GM18519 (cell line): Measurements from ENCODE around the gene OBSCN.
"Not testable (repeated sequence)": the region's sequence is repeated elsewhere in the genome, so short reads cannot be mapped to it uniquely, and the experiment has no call there.

ENCODE experiments used
- ATAC-seq: cut with Tn5 transposase; IDR thresholded peaks from one replicate; pipeline ENCODE4 v1.9.1; 2021; ENCODE audit warnings: mild to moderate bottlenecking, moderate library complexity; ENCODE audit not compliant: unreplicated experiment, low FRiP score

The OBSCN gene

DNA sequence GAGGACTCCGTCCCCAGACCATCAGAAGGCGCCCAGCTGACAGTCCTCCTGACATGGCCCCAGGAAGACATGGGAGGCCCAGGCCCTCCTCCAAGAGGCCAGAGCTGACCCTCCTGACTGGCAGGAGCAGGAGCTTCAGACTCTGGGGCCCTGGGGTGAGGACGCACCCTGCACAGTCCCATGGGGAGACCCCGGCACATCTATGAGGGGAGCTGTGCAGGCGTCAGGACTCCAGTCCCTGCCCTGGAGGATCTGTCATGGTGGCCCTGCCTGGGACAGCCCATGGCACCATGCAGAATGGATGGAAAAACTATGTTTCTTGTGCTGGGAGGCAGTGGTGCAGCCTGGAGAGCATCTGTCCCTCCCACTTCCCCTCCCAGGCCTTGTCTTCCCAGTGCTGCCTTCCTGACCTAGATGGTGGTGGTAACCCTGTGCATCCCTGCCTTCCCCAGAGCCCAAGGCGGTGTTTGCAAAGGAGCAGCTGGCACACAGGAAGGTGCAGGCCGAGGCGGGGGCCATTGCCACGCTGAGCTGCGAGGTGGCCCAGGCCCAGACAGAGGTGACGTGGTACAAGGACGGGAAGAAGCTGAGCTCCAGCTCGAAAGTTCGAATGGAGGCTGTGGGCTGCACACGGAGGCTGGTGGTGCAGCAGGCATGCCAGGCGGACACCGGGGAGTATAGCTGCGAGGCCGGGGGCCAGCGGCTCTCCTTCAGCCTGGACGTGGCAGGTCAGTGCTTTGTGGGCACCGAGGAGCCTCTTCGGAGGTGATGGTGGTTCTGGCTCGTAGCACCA, 41.9 kb downstream of the OBSCN start:
- ATAC-seq: no peak

DNA sequence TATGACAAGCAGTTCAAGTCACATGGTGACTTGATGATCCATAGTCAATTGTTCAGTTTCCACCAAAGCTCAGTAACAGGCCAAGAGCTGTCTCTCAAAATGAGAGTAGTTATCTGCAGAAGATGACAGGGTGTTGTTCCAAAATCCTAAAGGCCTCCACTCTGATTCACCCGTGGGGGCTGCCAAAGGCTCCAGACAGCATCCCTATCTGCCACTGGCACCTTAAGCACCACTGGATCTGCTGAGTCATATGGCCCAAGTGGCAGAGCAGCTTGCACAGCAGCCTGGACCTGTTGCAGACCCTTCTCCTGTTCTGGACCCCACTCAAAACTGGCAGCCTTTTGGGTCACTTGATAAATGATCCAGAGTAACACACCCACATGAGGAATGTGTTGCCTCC, 44.6 kb downstream of the OBSCN start:
- not testable (repeated sequence) for ATAC-seq

DNA sequence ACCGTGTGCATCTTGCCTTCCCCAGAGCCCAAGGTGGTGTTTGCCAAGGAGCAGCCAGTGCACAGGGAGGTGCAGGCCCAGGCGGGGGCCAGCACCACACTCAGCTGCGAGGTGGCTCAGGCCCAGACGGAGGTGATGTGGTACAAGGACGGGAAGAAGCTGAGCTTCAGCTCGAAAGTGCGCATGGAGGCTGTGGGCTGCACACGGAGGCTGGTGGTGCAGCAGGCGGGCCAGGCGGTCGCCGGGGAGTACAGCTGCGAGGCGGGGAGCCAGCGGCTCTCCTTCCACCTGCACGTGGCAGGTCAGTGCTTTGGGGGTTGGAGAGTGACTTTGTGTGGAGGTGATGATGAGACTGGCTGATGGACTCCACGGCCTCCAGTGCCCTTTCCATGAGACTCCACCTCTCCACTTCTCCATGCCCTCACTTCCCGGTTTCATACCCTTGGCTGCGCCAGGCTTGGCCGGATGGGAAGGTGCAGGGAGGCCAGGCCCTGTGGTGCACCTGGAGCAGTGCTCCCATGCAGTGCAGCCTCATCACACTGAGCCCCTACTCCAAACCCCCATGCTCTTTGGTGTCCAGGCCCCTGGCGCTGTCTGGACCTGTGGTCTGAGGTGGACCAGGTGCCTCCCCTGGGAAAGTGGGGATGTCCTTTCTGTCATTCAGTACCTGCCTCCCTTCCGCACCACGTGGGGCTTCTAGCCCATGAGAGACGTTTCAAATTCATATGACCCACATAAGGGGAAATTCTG, 49.0 kb downstream of the OBSCN start:
- ATAC-seq: no peak

DNA sequence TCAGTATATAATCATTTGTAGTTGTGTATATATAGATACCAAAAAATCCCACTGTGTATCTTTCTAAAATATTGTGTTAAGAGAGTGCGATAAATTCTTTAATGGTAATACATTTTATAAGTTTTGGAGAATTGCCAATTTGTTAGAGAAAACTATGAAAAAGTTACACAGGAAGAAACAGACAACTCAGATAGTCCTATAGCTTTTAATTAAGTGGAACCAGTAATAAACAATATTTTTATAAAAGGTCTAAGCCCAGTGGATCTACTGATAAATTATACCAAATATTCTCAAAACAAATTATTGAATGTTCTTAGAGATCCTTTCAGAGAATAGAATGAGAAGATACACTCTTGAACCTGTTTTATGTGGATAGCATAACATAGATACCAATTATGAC, 50.6 kb downstream of the OBSCN start:
- no peak for ATAC-seq

DNA sequence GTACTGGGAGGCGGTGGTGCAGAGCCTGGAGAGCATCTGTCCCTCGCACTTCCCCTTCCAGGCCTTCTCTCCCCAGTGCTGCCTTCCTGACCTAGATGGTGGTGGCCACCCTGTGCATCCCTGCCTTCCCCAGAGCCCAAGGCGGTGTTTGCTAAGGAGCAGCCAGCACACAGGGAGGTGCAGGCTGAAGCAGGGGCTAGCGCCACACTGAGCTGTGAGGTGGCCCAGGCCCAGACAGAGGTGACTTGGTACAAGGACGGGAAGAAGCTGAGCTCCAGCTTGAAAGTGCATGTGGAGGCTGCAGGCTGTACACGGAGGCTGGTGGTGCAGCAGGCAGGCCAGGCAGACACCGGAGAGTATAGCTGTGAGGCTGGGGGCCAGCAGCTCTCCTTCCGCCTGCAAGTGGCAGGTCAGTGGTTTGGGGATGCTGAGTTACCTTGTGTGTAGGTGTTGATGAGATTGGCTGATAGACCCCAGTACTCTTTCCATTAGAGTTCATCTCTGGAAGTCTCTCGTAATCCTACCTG, 51.6 kb downstream of the OBSCN start:
- no peak for ATAC-seq

DNA sequence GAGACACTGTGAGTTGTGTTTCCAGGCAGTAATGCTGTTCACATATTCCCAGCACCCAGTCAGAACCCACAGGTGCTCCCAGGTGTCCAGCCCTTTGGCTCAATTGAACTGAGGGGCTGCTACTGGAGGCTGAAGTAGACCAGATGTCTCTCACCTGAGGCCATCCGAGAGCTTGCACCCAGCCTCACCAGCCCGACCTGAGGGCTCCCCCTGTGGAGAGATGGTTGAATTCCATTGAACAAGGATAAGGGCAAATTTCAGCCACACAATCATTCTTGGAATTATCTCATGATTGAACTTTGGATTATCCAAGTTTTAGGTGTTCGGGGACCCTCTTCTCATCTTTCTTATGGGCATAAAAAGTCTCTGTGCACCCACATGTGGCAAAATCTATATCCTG, 52.1 kb downstream of the OBSCN start:
- no peak for ATAC-seq

DNA sequence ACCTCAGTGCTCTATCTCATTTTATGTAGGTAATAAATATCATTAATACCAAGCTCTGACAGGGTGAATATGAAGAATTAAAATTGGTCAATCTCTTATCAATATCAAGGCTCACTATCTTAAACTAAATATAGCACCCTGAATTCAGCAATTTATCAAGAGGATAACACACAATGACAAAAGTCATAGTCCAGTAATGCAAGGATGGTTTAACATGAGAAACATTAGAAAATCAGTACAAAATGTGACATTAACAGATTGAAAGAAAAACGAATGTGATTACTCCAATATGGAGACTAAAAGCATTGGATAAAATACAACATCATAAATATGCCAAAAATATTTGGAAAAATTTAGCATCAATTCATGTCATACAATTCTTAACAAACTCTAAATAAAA, 53.9 kb downstream of the OBSCN start:
- no peak for ATAC-seq

DNA sequence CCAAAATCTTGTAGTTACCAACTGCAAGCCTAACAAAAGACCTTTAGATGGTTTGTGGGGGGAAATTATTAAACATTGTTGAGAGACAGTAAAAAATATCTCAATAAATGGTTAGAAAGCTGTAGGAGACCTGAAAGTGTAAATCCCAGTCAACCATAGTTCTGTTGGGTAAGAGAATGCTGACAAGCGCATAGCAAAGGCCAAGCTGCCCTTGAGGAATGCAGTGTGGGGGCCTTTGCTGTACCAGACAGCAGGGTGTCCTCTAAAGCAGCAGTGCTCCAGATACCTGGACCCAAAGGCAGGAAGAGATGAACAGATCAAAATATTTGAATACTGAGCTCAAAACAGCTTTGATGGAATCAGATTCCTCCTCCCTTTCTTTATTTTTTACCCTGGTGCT, 54.6 kb downstream of the OBSCN start:
- no peak for ATAC-seq

DNA sequence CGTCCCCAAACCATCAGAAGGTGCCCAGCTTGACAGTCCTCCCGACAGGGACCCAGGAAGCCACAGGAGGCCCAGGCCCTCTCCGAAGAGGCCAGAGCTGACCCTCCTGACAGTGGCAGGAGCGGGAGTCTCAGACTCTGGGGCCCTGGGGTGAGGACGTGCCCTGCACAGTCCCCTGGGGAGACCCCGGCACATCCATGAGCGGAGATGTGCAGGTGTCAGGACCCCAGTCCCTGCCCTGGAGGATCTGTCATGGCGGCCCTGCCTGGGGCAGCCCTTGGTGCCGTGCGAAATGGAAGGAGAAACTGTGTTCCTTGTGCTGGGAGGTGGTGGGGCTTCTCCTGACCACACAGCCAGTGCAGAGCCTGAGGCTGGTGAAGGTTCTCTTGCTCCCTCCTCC, 55.8 kb downstream of the OBSCN start:
- ATAC-seq: no peak

DNA sequence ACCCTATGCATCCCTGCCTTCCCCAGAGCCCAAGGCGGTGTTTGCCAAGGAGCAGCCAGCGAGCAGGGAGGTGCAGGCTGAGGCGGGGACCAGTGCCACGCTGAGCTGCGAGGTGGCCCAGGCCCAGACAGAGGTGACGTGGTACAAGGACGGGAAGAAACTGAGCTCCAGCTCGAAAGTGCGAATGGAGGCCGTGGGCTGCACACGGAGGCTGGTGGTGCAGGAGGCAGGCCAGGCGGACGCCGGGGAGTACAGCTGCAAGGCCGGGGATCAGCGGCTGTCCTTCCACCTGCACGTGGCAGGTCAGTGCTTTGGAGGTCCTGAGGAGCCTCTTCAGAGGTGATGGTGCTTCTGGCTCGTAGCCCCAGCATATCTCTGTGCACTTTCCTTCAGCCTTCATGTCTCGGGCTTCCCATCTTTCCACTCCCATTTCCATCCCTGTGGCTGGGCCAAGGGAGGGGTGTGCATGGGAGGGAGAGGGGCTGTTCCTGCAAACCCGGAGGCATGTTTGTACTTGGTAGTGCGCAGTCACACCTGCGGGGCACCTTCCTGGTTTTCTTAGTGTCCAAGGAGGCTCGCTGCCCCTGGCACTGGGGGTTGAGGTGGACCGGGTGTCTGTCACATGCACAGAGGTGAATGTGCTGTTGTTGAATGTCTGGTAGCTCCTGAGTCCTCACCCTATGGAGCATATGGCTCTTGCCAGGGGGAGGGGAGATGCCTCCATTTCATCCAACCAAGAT, 56.4 kb downstream of the OBSCN start:
- ATAC-seq: no peak

DNA sequence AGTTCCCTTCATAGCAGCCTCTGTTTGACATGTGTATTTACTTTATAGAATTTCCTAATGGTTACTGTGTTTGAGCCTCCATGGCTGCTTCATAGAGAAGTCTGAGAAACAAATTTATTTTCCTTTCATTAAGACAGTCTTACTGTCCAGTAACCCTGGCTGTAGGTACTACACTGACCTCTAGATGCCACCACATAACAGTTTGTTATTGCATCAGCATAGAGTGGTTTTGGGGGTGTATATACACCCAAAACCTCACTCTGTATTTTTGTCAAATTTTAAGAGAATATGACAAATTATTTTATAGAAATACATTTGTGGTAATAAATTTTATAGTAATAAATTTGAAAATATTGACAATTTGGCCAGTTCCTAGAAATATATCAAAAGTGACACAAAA, 57.3 kb downstream of the OBSCN start:
- no peak for ATAC-seq

DNA sequence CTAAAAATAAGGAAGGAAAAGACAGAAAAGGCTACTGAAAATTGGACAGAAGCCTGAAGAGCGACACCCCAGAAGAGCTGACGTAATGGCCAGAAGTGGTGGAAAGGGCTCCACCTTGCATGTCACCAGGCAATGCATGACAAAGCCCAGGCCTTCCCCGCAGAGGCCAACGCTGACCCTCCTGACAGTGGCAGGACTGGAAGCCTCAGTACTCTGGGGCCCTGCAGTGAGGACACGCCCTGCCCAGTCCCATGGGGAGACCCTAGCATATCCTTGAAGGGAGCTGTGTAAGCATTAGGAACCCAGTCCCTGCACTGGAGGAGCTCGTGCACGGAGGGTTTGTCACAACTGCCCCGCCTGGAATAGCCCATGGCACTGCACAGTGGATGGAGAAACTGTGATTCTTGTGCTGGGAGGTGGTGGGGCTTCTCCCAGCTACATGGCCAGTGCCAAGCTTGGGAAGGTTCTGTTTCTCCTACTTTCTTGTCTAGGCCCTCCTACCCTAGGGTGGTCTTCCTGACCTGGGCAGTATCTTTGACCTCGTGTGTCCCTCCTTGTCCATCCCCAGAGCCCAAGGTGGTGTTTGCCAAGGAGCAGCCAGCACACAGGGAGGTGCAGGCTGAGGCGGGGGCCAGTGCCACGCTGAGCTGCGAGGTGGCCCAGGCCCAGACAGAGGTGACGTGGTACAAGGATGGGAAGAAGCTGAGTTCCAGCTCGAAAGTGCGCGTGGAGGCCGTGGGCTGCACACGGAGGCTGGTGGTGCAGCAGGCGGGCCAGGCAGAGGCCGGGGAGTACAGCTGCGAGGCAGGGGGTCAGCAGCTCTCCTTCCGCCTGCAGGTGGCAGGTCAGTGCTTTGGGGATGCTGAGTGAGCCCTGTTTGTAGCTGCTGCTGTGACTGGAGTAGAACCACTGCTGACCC, 60.4 kb downstream of the OBSCN start:
- no peak for ATAC-seq

DNA sequence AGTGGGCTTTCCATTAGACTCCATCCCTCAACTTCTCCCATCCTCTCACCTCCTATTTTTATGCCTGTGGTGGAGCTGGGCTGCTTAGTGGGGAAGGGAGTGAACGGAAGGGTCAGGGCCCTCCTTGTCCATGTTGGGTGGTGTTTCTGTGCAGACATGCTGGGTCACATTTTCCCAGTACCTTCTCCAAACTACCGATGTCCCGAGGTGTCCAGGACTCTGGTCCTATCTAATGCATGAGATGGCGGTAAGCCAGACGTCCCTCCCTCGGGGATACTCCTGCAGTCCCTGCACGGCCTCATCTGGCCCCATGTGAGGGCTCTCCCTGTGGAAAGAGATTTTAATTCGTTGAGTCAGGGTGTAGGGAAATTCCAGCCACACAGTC, 61.0 kb downstream of the OBSCN start:
- ATAC-seq: no peak

DNA sequence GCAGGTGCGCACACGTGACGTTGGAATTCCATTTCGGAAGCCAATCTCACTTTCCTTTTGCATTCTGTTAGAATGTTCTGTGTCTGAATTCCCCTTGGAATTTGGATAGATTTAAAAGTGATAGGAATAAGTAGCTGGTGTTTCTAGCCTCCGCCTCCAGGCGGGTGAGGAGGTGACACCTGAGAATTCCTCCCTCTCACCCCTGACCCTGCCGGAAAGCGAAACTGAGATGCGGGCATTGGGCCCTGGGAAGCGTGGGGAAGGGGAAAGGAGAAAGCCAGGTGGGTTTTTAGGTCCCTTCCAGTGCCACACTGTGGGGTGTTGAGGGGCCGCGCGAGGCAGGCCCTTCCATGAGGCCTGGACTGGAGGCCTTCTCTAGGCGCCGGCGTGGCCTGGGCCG, 61.6 kb downstream of the OBSCN start:
- ATAC-seq: not testable (repeated sequence)

DNA sequence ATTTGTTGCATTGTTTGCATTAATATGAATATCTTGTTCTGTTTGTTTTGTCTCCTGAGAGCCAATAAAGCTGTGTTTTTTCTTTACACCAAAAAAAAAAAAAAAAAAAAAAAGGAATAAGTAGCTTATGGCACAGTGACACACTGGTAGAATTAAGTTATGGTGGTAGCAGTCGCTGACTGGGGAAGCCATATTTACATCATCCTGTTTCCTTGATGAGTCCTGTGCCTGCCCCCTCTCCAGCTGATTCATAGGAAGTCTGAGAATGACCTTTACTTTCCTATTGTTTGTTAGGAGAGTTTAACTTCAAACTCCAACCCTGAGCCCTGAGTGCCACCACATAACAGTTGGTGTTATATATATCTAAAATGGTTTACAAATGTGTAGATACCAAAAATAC, 62.2 kb downstream of the OBSCN start:
- ATAC-seq: no peak

DNA sequence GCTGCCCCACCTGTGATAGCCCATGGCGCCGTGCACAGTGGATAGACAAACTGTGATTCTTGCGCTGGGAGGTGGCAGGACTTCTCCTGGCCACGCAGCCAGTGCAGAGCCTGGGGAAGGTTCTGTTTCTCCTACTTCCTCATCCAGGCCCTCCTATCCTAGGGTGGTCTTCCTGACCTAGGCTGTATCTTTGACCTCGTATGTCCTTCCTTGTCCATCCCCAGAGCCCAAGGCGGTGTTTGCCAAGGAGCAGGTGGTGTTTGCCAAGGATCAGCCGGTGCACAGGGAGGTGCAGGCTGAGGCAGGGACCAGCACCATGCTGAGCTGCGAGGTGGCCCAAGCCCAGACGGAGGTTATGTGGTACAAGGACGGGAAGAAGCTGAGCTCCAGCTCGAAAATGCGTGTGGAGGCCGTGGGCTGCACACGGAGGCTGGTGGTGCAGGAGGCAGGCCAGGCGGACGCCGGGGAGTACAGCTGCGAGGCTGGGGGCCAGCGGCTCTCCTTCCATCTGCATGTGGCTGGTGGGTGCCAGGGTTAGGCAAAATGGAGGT, 63.9 kb downstream of the OBSCN start:
- no peak for ATAC-seq

DNA sequence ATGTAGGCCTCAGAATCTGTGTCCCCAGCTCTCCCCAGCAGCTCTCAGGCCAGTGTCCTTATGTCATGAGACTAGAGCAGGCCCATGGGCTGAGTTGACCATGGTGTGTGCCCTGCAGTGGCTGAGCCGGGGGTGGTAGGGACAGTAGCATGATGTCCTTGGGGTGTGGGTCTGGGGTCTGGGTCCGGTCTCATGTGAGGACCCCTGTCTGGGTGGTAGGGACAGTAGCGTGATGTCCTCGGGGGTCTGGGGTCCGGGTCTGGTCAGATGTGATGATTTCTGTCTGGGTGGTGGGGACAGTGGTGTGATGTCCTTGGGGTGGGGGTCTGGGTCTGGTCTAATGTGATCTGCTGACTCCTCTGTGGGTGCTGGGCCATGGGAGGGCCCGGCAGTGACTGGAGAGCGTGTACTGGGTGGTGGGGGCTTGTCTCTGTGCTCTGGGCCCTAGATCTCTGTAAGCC, 64.5 kb downstream of the OBSCN start:
- no peak for ATAC-seq

DNA sequence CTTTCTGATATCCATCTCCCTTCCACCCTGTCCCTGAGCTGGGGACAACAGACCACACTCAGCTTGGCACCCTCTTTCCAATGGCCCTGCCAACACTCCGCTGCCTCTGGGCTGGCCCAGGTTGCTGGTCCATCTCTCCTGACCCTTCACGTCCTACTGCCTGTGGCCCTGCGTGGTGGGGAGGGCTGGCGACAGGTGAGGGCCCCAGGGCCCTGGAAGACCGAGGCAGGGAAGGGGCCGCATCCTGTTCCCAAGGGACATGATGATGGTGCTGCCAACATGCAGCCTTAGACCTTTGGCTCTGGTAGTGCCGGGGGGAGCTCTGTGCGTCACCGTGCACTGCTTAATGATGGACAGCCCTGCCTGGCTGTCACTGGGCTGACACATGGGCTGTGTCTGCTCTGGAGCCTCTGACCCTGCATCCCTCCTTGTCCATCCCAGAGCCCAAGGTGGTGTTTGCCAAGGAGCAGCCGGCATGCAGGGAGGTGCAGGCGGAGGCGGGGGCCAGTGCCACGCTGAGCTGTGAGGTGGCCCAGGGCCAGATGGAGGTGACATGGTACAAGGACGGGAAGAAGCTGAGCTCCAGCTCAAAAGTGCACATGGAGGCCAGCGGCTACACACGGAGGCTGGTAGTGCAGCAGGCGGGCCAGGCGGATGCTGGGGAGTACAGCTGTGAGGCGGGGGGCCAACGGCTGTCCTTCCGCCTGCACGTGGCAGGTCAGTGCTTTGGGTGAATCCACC, 65.2 kb downstream of the OBSCN start:
- no peak for ATAC-seq
